ENCODE data around the gene TSSK2. TPM values are rescaled to one million over a fixed set of nuclear protein-coding genes. Genes with fewer than 3 reads are reported as not detected.

Gene TSSK2
- polyA plus RNA-seq, 1 donor (not counting 4 experiments of a cell fraction or from before 2014, with no cell fraction given), result not detected

- Histone ChIP-seq H3K4me1 (ENCODE audit: control insufficient read depth, extremely low read depth, insufficient read depth, low read length) (peaks cover 20% of the 10 kb centered on the region), H2AFZ (ENCODE audit: control insufficient read depth, low read length) (peak within 1 kb of the TSS; percentile 81), H3K9ac (ENCODE audit: control insufficient read depth, extremely low read depth, insufficient read depth, low read length) (peak within 1 kb of the TSS; percentile 90), H3K36me3 (ENCODE audit: control insufficient read depth in 2 of 2, extremely low read depth in 1 of 2, insufficient read depth in 2 of 2, low read length in 2 of 2) (peaks cover 3 to 4% of the 10 kb centered on the region in 2 experiments), H3K4me2 (ENCODE audit: control insufficient read depth, extremely low read depth, insufficient read depth, low read depth, low read length) (peak within 1 kb of the TSS; percentile 88), H3K79me2 (ENCODE audit: control insufficient read depth, insufficient read depth, low read length) (peaks cover 47% of the 10 kb centered on the region), H3K9me3 (ENCODE audit: control insufficient read depth, low read depth, low read length) (no peaks in the 10 kb centered on the region), H3K4me3 (ENCODE audit: control insufficient read depth in 2 of 3, extremely low read depth in 1 of 3, insufficient read depth in 2 of 3, low read depth in 1 of 3, low read length in 3 of 3) (peak within 1 kb of the TSS; percentile 83 to 90 (median 86)), H4K20me1 (ENCODE audit: control insufficient read depth, extremely low read depth, insufficient read depth, low read length) (peaks cover 13% of the 10 kb centered on the region), H3K27me3 (ENCODE audit: control insufficient read depth, extremely low read depth, insufficient read depth, low read length) (no peaks in the 10 kb centered on the region), H3K27ac (ENCODE audit: control insufficient read depth, insufficient read depth, low read length) (peak within 1 kb of the TSS; percentile 73), H3K9me1 (ENCODE audit: control insufficient read depth, extremely low read depth, insufficient read depth, low read length) (peaks cover 8% of the 10 kb centered on the region)
- dilution Hi-C loops (cut with MboI; ENCODE audit: extremely low pct_ligation_motif_present, low sequenced_read_pairs), result no loop called here
- TF ChIP-seq EZH2 (IDR thresholded peaks at IDR 0.05; ENCODE audit: low read length), result no peak
- TF ChIP-seq CTCF (optimal IDR thresholded peaks at IDR 0.05 in 1 of 3, IDR thresholded peaks at IDR 0.05 in 1 of 3, conservative IDR thresholded peaks at IDR 0.05 in 1 of 3; ENCODE audit: extremely low read depth in 1 of 3, insufficient read depth in 2 of 3, low read length in 3 of 3), result no peak
- DNase-seq (ENCODE audit: low read depth, low spot score) (peak; percentile 73), FAIRE-seq (peak; percentile 36)
Observed at GRCh38 chr22:19122143-19122751, 8.9 kb upstream of the TSSK2 start, which contains the start of gene DGCR2. DGCR2 (minus strand) TSS chr22:19122412; CDS start chr22:19122206, 206 bp downstream.

GRCh38 chr22:19122752-19123492, 8.2 kb upstream of the TSSK2 start:
- FAIRE-seq (no peak), DNase-seq (ENCODE audit: low read depth, low spot score) (no peak)
- Histone ChIP-seq H4K20me1 (ENCODE audit: control insufficient read depth, extremely low read depth, insufficient read depth, low read length) (peaks cover 12% of the 10 kb centered on the region), H3K4me1 (ENCODE audit: control insufficient read depth, extremely low read depth, insufficient read depth, low read length) (peaks cover 20% of the 10 kb centered on the region), H3K9me1 (ENCODE audit: control insufficient read depth, extremely low read depth, insufficient read depth, low read length) (peaks cover 8% of the 10 kb centered on the region), H3K9ac (ENCODE audit: control insufficient read depth, extremely low read depth, insufficient read depth, low read length) (peak overlapping the region; percentile 48), H3K4me2 (ENCODE audit: control insufficient read depth, extremely low read depth, insufficient read depth, low read depth, low read length) (peak overlapping the region; percentile 73), H3K4me3 (ENCODE audit: control insufficient read depth in 2 of 3, extremely low read depth in 1 of 3, insufficient read depth in 2 of 3, low read depth in 1 of 3, low read length in 3 of 3) (peak overlapping the region; percentile 36 to 60 (median 37)), H3K36me3 (ENCODE audit: control insufficient read depth in 2 of 2, extremely low read depth in 1 of 2, insufficient read depth in 2 of 2, low read length in 2 of 2) (peaks cover 3 to 4% of the 10 kb centered on the region in 2 experiments), H3K79me2 (ENCODE audit: control insufficient read depth, insufficient read depth, low read length) (peaks cover 40% of the 10 kb centered on the region), H2AFZ (ENCODE audit: control insufficient read depth, low read length) (peak overlapping the region; percentile 75), H3K27me3 (ENCODE audit: control insufficient read depth, extremely low read depth, insufficient read depth, low read length) (no peaks in the 10 kb centered on the region), H3K9me3 (ENCODE audit: control insufficient read depth, low read depth, low read length) (no peaks in the 10 kb centered on the region), H3K27ac (ENCODE audit: control insufficient read depth, insufficient read depth, low read length) (no peak overlapping the region)
- dilution Hi-C loops (cut with MboI; ENCODE audit: extremely low pct_ligation_motif_present, low sequenced_read_pairs), result no loop called here
- TF ChIP-seq EZH2 (IDR thresholded peaks at IDR 0.05; ENCODE audit: low read length) (no peak), CTCF (optimal IDR thresholded peaks at IDR 0.05 in 1 of 3, IDR thresholded peaks at IDR 0.05 in 1 of 3, conservative IDR thresholded peaks at IDR 0.05 in 1 of 3; ENCODE audit: extremely low read depth in 1 of 3, insufficient read depth in 2 of 3, low read length in 3 of 3) (no peak)

All from keratinocyte (primary cell).